ENCODE data around the gene ASCL1. TPM values are rescaled to one million over a fixed set of nuclear protein-coding genes. Genes with fewer than 3 reads are reported as not detected.

Gene ASCL1
- total RNA-seq, 1 donor = not detected

DNA sequence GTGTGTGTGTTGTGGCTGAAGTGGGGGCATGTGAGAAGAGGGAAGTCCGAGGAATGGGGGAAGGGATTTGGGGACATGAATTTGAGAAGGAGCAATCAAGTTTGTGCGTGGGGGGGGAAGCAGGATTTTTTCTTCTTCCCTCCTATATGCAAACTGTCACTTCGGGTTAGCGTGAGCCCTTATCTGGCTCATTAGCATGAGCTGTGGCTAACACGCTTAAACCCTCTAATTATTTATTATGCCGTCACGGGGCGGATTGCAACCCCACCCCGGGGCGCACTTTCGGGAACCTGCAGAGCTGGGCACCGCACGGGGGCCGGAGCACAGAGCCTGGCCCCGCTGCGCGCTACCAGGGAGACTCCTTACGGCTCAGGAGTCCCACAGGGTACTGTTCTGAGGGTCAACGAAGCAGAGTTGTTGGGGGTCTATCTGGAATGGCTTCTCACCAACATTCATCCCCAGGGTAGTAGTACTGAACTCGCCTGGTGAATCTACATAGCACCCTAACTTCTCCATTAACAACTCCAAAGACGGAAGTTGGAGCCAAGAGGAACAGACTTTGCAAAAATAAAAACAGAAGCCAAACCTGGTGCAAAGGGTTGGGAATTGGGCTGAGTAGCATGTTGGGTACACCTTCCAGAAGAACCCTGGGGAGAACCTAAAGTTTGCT, 6.4 kb upstream of the ASCL1 start:
- DNase-seq (ENCODE audit: low read depth in 2 of 3, low spot score in 2 of 3) = no peak

- no peak for DNase-seq (ENCODE audit: low read depth in 2 of 3, low spot score in 2 of 3)
These were observed 5.6 kb upstream of the ASCL1 start for GRCh38 chr12:102951841-102952240.

DNA sequence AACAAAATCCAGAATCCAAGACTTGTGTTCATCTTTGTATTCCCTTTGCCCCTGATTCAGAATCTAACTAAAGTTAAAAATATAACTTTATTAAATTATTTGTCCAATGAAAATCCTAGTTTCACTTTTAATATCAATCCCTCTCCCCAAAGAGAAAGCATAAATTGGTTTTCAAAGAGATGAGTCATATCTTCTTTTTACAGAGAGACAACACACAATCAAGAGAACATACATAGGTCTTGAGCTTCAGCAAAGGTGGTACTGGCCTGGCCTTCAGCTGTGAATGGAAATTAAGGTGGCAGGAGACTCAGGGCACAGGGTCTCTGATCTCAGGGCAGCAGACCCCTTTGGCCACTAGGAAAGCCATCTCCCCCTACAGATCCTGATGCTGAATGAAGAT, 4.3 kb upstream of the ASCL1 start:
- DNase-seq (ENCODE audit: low read depth in 2 of 3, low spot score in 2 of 3) = no peak

DNA sequence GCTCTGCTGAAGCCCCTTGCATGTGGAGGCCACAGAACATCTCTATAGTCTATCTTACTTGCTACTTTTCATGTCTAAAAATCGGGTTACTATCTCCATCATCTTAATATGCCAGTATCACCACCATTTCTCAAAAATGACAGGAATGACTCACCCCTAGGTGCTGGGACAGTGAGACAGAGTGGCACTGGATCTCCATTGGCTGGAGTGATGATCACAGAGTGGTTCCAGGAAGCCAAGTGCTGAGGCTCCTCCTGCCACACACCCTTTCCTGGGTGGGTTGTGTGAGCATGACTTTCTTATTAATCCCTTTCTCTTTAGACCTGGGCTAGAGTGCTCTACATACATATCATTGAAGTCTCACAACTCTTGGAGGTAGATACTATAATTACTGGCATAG, 3.3 kb upstream of the ASCL1 start:
- DNase-seq (ENCODE audit: low read depth in 2 of 3, low spot score in 2 of 3) = no peak

GRCh38 chr12:102955926-102956737, 1.3 kb upstream of the ASCL1 start:
- no peak for DNase-seq (ENCODE audit: low read depth in 2 of 3, low spot score in 2 of 3)

GRCh38 chr12:102956738-102957327, 641 bp upstream of the ASCL1 start:
- no peak for DNase-seq (ENCODE audit: low read depth in 2 of 3, low spot score in 2 of 3)

- peak in 2 of 3 donors; percentile 39 to 47 for DNase-seq (ENCODE audit: low read depth in 2 of 3, low spot score in 2 of 3)
These were observed 777 bp downstream of the ASCL1 start for GRCh38 chr12:102958073-102958829.

- DNase-seq (ENCODE audit: low read depth in 2 of 3, low spot score in 2 of 3) = no peak
These were observed 1.3 kb downstream of the ASCL1 start for GRCh38 chr12:102958830-102959176.

- DNase-seq (ENCODE audit: low read depth in 2 of 3, low spot score in 2 of 3) = peak in 1 of 3 donors; percentile 28
These were observed 1.9 kb downstream of the ASCL1 start for GRCh38 chr12:102959391-102959790.

- DNase-seq (ENCODE audit: low read depth in 2 of 3, low spot score in 2 of 3) = no peak
These were observed 3.4 kb downstream of the ASCL1 start for GRCh38 chr12:102960766-102961465.

- no peak for DNase-seq (ENCODE audit: low read depth in 2 of 3, low spot score in 2 of 3)
These were observed 4.0 kb downstream of the ASCL1 start for GRCh38 chr12:102961466-102961855.

GRCh38 chr12:102962532-102962931, 5.1 kb downstream of the ASCL1 start:
- DNase-seq (ENCODE audit: low read depth in 2 of 3, low spot score in 2 of 3) = no peak

GRCh38 chr12:102962986-102963385, 5.5 kb downstream of the ASCL1 start:
- no peak for DNase-seq (ENCODE audit: low read depth in 2 of 3, low spot score in 2 of 3)

- DNase-seq (ENCODE audit: low read depth in 2 of 3, low spot score in 2 of 3) = no peak
These were observed 6.3 kb downstream of the ASCL1 start for GRCh38 chr12:102963796-102964195.

GRCh38 chr12:102964872-102965271, 7.4 kb downstream of the ASCL1 start:
- DNase-seq (ENCODE audit: low read depth in 2 of 3, low spot score in 2 of 3) = no peak

DNA sequence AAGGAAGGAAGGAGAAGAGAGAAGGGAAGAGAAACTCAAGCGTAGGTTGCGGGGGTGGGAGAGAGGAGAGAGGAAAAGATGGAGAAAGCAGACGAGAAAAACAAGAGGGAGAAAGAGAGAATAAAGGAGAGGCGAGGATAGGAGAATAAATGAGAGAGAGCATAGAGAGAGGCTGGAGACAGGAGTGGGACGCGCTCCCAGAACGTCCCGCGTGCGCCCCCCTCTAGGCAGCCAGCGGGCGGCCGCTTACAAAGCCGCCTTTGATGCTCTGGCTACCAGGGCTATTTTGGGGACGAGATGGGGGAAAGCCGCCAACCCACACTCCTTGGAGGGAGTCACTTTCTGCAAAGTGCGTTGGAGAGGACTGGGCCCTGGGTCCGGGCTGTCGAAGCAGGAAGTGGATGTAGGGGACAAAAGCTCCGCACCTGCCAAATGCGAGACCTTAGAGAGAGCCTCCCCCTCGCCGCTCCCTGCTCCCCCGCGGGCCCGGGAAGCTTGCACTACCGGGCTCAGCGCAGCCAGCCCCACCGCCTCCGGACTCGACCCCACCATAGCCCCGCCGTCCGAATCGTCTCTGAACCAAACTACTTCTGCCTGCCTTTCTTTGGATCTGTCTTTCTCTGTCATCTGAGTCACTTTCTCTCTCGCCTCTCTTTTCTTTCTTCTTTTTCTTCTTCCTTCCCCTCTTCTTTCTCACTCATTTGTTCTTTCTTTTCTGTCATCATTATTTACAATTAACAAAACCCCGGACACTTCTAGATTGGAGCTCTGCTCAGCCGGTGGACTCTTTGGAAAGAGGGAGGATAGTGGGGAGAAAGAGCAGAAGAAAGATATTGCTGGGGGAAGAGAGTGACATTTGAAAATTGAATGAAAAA, 8.0 kb downstream of the ASCL1 start:
- DNase-seq (ENCODE audit: low read depth in 2 of 3, low spot score in 2 of 3) = no peak

DNA sequence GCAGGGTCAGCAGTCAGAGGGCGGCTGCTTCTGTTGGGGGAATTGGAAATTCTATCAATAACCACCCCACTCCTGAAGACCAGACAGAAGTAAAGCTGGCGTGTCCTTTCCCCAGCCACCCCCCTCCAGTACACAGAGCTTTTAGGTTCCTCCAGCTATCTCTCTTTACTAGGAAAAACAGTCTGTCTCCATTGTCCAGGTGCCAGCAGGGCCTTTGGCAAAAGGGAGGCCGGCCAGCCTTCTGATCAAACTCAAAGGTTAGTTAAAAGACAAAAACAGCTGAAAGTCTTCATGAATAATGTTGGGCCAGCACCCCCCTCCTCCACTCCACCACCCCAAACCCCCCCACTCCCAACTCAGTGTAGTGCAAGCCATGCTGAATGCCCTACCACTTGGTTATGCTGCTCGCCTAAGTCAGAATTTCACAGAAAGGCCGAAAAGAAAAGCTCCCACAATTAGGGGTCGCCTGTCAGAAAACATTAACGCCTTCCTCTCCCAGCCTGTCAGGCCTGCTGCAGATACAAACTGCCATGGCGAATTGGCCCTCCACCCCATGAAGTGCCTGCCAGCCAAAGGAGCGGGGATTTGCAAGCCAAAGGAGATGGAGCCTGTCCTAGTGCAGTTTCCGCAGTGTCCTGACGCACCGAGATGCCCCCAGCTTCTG, 8.9 kb downstream of the ASCL1 start:
- DNase-seq (ENCODE audit: low read depth in 2 of 3, low spot score in 2 of 3) = no peak

DNA sequence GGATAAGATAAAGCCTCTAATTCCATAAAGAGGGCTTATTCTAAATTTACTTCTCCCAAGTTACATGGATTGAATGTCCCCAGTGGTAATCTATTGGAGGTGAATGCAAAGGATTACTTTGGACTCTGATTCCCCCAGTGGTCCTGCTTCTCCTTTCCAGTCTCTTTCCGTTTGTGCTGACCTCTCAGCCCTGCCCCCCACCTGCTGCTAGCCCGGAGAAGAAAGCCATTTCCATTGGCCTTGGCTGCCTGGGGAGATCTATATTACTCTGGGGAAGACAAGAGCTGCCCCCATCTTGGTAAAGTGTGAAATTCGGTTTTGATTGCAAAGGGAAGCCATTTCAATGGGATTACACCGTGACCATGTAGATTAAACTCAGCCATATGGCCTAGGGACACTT, 13.3 kb downstream of the ASCL1 start:
- DNase-seq (ENCODE audit: low read depth in 2 of 3, low spot score in 2 of 3) = no peak

DNA sequence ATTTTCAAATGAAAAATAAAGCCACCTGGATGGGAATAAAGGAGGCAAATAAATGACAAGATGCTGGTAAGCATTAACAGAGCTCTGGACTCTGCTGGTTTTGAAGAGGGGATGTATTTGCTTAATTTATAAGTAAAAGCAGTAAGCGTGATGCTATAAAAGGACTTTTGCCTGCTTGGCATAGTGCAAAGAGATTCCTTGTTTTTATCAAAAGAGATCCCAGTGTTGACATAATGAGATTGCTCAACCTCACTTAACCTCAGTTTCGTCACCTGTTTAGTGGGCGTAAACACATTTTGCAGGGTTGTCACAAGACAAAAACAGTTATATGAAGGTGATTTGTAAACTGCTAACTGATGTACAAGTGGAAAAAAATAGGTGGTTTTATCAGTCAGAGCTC, 13.8 kb downstream of the ASCL1 start:
- no peak for DNase-seq (ENCODE audit: low read depth in 2 of 3, low spot score in 2 of 3)

Measured in hematopoietic multipotent progenitor cell (in vitro differentiated cells).